Hippocampal formation (tissue), 2 donors: ENCODE results near the gene FAM209B.
"Not testable (repeated sequence)": the region's sequence is repeated elsewhere in the genome, so short reads cannot be mapped to it uniquely, and the experiment has no call there.

Experiments used
- DNase-seq, 2 donors: peaks; one replicate each; lab custom pipeline; 2025; lab: John Stamatoyannopoulos, UW

The FAM209B gene

GRCh38 chr20:56540415-56540814 lies 7.4 kb downstream of the FAM209B start:
- DNase-seq: no peak

GRCh38 chr20:56542489-56543030 lies 9.5 kb downstream of the FAM209B start:
- DNase-seq: no peak

DNA sequence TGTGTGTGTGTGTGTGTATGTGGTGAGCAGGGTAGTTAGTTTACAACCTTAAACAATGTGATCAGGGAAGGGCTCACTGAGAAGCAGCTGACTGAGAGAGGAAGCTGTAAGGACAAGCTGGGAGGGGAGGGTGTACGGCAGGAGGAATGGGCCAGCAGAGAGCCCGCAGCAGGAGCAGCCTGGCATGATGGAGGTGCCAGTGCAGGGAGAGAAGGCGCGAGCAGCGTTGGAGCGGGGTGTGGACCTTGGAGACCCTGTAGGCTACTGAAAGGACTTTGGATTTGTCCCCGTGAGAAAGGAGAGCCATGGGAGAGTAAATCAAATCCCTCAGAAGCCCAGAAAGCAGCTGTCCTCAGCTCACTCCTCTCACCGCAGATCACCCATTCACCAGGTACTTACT lies 18.5 kb downstream of the FAM209B start:
- peak in 1 of 2 donors; percentile 1 for DNase-seq

GRCh38 chr20:56552911-56553629 lies 20.0 kb downstream of the FAM209B start:
- no peak for DNase-seq

GRCh38 chr20:56554869-56555268 lies 21.8 kb downstream of the FAM209B start:
- peak; percentile 16 to 67 for DNase-seq

DNA sequence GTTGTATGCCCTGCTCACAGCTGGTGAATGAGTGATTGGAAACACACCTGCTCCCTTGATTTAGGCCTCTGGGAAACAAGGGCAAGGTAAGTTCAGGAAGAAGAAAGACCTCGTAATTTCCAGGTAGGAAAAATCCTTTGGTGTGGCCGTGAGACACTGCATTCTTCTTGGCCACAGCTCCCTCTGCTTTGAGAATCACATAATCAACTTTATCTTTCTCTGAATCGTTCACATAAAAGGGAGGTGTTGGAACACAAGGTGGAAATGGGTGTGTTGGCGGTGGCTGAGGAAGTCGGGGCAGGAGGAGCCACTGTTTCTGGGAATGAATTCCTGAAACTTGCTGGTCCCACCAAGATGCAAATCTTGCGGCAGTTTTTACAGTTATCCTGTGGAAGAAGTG lies 25.9 kb downstream of the FAM209B start:
- DNase-seq: no peak

DNA sequence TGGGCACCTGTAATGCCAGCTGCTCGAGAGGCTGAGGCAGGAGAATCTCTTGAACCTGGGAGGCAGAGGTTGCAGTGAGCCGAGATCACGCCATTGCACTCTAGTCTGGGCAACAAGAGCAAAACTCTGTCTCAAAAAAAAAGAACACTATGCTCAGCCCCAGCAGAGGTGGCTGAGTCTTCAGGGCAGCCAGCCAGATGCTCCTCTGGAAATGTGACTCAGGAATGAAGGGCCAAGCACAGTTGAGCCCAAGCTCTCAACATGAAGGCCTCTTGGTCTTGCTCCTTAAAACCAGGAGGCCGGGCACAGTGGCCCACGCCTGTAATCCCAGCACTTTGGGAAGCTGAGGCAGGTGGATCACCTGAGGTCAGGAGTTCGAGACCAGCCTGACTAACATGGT lies 31.5 kb downstream of the FAM209B start:
- DNase-seq: not testable (repeated sequence)

DNA sequence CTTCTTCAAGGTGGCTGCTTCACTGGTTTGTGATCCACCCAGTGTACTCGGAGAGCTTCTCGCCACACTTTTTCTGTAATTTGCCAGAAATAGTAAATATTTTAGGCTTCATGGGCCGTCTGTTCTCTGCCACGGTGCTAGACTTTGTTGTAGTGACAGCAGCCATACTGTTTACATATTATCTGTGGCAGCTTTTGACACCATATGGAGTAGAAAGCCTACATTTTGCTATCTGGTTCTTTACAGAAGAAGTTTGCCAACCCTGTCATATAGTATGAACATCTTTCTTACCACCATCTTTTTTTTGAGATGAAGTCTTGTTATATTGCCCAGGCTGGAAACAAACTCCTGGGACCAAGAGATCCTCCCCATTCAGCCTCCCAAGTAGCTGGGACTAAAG lies 32.5 kb downstream of the FAM209B start:
- DNase-seq: no peak

GRCh38 chr20:56566621-56567020 lies 33.6 kb downstream of the FAM209B start:
- DNase-seq: no peak

- no peak for DNase-seq
These were observed 37.8 kb downstream of the FAM209B start for GRCh38 chr20:56570832-56571231.

GRCh38 chr20:56572172-56572571 lies 39.1 kb downstream of the FAM209B start:
- DNase-seq: no peak

GRCh38 chr20:56573986-56574385 lies 40.9 kb downstream of the FAM209B start:
- no peak for DNase-seq

GRCh38 chr20:56574531-56575142 lies 41.6 kb downstream of the FAM209B start:
- no peak for DNase-seq

- no peak for DNase-seq
These were observed 42.1 kb downstream of the FAM209B start for GRCh38 chr20:56575157-56575556.

GRCh38 chr20:56575961-56576360 lies 42.9 kb downstream of the FAM209B start:
- no peak for DNase-seq

- DNase-seq: no peak
These were observed 46.3 kb downstream of the FAM209B start for GRCh38 chr20:56579301-56579710.

DNA sequence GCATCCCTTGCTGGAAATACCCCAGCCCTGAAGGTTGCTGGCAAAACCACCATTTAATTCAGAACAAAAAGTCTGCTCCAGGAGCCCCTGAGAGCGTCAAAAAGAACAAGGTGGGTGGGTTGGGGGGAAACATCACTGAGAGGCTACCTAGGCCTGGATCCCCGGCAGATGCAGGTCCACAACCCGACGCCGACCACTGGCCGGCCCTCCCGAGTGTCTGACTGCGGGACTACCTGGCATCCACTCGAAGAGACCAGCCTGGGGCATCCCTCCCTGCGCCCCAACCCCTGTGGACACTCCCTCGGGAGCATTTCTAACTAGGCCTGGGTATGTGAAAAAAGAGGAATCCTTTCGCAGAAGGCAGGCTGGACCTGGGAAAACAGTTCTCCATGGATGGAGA lies 47.2 kb downstream of the FAM209B start:
- no peak for DNase-seq

- no peak for DNase-seq
These were observed 48.7 kb downstream of the FAM209B start for GRCh38 chr20:56581701-56582100.

DNA sequence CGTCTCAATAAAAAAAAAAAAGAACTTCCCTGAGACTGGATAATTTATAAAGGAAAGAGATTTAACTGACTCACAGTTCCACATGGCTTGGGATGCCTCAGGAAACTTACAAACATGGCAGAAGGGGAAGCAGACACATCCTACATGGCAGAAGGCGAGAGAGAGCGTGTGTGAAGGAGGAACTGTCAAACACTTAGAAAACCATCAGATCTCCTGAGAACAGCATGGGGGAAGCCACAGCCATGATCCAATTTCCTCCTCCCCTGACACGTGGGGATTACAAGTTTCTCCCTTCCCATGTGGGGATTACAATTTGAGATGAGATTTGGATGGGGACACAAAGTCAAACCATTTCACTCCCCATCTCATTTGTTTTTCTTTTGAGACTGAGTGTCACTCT lies 49.5 kb downstream of the FAM209B start:
- DNase-seq: no peak

DNA sequence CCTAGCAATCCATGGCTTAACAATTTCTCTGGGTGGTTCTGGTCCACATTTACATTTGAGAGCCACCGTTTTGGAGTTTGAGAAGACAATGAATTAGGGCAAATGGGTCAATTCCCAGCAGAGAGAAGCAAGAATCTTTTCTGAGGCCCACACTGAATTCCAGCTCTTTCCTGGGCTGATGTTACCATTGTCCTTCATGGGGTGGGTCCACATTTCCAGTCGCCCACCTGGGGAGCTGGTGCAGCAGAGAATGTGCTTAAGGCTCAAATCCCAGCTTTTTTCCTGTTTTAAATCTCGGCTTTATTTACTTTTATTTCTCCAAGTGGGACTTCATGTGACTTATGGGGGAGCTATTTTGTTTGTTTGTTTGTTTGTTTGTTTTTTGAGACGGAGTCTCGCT lies 51.9 kb downstream of the FAM209B start:
- no peak for DNase-seq
